SU-DHL-6 (cell line): ENCODE results near the gene SOX6.

Source experiments
- EZH2phosphoT487 ChIP-seq: fragments of 200-600 bp; sonication (generic), shearing (Covaris generic); conservative IDR thresholded peaks from 2 replicates; pipeline ENCODE4 v1.6.1; 2018; ENCODE audit warnings: mild to moderate bottlenecking, antibody characterized with exemption, low read length, moderate library complexity, mixed read lengths
- TF ChIP-seq, protein P1 (sequence below): fragments of 200-600 bp; sonication (generic); IDR thresholded peaks from one replicate; pipeline ENCODE4 v1.5.1; 2017; ENCODE audit warnings: antibody characterized with exemption, mild to moderate bottlenecking, low read length, moderate library complexity; ENCODE audit not compliant: insufficient read depth, poor library complexity, severe bottlenecking

DNA sequence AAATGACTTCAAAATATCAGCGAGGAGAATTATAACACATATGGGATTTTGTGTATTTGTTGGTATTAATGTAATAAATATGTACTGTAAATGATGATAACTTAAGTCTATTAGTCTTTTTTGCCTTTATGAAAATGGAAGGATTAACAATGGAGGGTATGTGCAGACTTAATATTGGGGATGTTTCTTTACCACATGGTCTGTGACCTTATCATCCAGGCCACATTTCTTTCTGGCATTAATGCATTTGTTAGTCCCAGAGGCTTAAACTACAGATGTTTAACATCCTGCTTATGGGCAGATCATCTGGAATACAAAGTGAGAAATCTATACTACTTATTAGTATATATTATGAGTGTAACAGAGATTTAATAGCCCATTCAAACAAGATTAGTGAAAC lies 64.6 kb downstream of the SOX6 start:
- TF ChIP-seq, protein P1, sequence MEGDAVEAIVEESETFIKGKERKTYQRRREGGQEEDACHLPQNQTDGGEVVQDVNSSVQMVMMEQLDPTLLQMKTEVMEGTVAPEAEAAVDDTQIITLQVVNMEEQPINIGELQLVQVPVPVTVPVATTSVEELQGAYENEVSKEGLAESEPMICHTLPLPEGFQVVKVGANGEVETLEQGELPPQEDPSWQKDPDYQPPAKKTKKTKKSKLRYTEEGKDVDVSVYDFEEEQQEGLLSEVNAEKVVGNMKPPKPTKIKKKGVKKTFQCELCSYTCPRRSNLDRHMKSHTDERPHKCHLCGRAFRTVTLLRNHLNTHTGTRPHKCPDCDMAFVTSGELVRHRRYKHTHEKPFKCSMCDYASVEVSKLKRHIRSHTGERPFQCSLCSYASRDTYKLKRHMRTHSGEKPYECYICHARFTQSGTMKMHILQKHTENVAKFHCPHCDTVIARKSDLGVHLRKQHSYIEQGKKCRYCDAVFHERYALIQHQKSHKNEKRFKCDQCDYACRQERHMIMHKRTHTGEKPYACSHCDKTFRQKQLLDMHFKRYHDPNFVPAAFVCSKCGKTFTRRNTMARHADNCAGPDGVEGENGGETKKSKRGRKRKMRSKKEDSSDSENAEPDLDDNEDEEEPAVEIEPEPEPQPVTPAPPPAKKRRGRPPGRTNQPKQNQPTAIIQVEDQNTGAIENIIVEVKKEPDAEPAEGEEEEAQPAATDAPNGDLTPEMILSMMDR: no peak
- TF ChIP-seq EZH2phosphoT487: no peak
